GM21528 (cell line): ENCODE data around the gene CBX1.
A peak's percentile ranks its signal among the peaks of the same experiment; 100 is the strongest.
"Not testable (repeated sequence)": the region's sequence is repeated elsewhere in the genome, so short reads cannot be mapped to it uniquely, and the experiment has no call there.

Experiments used
- ATAC-seq: cut with Tn5 transposase; IDR thresholded peaks from one replicate; pipeline ENCODE4 v1.9.1; 2021; ENCODE audit warnings: mild to moderate bottlenecking, moderate library complexity; ENCODE audit not compliant: unreplicated experiment, low FRiP score

CBX1 gene

GRCh38 chr17:48123776-48124388 is 22.6 kb upstream of the CBX1 start:
- no peak for ATAC-seq

- no peak for ATAC-seq
These were observed 21.8 kb upstream of the CBX1 start for GRCh38 chr17:48123111-48123510.

GRCh38 chr17:48122665-48123045 is 21.4 kb upstream of the CBX1 start:
- ATAC-seq = no peak

GRCh38 chr17:48121923-48122664 is 20.8 kb upstream of the CBX1 start:
- no peak for ATAC-seq

DNA sequence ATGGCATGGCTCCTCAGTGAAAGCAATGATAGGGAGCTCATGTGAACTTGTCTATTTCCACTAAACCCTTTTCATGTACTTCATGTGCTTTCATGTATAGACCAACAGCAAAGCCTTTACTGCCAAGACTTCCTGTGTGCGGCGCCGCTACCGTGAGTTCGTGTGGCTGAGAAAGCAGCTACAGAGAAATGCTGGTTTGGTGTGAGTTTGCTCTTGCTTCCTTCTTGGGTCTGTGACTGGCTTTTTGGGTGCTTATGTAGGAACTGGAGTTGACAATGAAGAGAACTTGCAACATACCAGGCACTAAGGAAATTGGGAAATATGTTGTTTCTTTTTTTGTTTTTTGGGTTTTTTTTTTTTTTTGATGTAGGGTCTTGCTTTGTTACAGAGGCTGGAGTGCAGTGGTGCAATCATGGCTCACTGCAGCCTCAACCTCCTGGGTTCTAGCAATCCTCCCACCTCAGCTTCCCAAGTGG is 12.0 kb upstream of the CBX1 start:
- ATAC-seq = no peak

- ATAC-seq = no peak
These were observed 10.6 kb upstream of the CBX1 start for GRCh38 chr17:48111937-48112241.

DNA sequence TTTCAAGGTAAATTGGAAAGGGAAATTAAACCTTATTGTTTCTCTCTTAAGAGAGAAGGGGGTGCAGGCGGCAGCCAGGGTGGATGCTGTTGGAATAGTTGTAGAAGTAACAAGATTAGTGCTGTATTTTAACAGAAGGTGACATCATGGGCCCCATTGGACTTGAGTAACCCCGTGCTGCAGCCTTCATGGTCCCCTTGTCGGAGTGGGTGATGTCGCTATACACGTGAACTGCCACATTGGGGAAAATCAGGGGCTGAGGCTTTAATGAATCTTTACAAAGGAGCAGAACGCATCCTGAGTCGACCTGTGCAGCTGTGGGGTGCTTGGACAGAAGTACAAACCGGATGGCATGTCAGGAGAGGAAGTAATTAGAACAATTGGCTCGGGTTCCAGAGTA is 9.5 kb upstream of the CBX1 start:
- no peak for ATAC-seq

- peak; percentile 72 for ATAC-seq
These were observed 6.1 kb upstream of the CBX1 start, which contains the start of gene SNX11 for GRCh38 chr17:48107137-48108055. TSS of gene SNX11 (plus strand) at chr17:48107766. CDS start at chr17:48112044, 4,278 bp downstream.

DNA sequence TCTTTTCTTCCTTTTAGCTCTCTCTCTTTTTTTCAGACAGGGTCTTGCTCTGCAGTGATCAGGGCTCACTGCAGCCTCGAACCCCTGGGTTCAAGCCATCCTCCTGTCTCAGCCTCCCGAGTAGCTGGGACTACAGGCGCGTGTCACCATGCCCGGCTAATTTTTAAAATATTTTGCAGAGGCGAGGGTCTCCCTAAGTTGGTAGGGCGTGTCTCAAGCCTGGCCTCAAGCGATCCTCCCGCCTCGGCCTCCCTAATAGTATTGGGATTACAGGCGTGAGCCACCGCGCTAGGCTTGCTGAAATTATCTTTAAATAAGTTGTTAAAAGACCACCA is 5.5 kb upstream of the CBX1 start:
- no peak for ATAC-seq

GRCh38 chr17:48104440-48104839 is 3.2 kb upstream of the CBX1 start:
- ATAC-seq = no peak

DNA sequence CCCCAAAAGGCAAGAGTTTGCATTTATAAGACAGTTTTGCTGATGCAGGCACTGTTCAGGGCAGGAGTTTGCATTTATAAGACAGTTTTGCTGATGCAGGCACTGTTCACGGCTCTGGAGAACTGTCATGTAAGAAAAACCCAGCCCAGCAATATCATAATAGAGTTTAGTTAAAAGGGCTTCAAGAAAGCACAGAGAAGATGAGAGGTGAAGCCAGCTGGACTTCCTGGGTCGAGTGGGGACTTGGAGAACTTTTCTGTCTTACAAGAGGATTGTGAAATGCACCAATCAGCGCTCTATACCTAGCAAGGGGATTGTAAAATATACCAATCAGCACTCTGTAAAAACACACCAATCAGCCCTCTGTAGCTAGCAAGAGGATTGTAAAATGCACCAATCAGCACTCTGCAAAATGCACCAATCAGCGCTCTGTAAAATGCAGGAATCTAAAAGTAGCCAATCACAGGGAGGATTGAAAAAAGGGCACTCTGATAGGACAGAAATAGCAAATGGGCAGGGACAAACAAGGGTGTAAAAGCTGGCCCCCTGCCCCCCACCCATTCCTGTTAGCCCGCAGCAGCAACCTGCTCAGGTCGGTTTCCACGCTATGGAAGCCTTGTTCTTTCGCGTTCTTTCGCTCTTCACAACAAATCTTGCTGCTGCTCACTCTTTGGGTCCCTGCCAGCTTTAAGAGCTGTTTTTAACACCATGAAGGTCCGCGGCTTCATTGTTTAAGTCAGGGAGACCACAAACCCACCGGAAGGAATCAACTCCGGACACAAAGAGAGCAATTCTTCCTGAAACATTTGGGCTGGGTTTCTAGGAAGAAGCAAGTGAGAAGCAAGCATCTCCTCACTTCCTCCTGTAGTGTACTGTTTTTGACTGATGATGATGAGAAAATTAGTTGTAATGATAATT is 1.8 kb upstream of the CBX1 start:
- no peak for ATAC-seq

DNA sequence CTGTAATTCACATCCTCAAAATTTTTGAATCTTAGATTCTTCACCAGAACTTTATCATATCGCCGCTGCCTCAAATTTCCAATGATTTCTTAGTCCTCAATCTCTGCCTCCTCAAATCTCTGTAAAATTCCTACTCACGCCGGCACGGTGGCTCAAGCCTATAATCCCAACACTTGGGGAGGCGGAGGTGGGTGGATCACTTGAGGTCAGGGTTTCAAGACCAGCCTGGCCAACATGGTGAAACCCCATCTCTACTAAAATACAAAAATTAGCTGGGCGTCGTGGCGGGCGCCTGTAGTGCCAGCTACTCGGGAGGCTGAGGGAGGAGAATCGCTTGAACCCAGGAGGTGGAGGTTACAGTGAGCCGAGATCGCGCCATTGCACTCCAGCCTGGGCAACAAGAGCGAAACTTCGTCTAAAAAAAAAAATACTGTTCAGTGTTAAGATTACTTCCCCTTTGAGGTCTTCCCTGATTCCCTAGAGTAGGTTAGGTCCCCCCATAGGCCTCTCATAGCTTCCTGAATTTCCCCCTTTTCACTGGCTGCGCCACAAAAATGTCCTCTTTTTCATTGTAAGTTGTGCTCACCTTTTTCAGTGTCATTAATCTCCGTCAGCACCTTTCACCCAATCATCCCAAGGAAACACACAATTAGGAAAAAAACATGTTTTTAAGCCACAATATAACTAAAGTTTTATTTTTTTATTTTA is 919 bp upstream of the CBX1 start:
- no peak for ATAC-seq

GRCh38 chr17:48100591-48101011 is 677 bp downstream of the CBX1 start:
- no peak for ATAC-seq

- no peak for ATAC-seq
These were observed 1.1 kb downstream of the CBX1 start for GRCh38 chr17:48100160-48100559.

GRCh38 chr17:48095611-48096010 is 5.7 kb downstream of the CBX1 start:
- no peak for ATAC-seq

DNA sequence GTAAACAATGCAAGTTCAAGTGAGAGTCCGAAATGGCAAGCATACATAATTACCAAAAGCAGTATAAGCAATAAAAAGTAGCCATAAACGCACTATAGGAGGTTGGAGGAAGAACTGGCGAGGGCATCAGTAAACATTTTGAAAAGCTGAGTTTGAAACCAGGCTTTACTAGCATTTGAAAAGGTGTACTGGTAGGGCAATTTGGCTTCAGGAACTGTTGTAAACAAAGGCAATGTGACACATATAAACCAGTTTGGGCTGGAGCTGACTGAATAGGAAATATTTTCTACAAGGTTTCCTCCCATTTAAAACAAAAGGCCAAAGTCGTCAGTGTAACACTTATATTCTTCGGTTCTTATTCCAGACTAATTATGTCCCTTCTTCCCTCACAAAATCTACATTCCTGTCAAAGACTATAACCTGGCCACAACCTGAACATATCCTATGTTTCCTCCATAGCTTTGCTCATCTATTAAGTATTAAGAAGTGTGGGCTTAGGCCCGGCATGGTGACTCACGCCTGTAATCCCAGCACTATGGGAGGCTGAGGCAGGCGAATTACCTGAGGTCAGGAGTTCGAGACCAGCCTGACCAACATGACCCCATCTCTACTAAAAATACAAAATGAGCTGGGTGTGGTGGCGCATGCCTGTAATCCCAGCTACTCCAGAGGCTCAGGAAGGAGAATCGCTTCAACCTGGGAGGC is 7.8 kb downstream of the CBX1 start:
- ATAC-seq = no peak

DNA sequence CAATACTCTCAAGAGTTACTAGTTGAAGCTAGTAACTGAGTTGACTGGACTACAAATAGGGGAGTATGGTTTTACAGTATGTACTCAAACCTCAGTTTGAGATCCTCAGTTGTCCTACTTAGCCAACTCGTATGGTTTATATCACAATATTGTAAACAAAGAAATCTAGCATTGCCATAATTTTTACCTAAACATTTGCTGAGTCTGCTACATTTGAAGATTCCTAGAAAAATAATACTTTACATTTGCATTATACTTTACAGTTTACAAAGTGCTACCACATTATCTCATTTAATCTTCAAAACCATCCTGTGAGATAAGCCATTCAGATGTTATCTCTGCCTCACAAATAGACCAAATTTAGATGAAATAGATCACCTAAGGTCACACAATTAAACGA is 16.3 kb downstream of the CBX1 start:
- ATAC-seq = no peak

GRCh38 chr17:48081858-48082257 is 19.4 kb downstream of the CBX1 start:
- ATAC-seq = no peak

DNA sequence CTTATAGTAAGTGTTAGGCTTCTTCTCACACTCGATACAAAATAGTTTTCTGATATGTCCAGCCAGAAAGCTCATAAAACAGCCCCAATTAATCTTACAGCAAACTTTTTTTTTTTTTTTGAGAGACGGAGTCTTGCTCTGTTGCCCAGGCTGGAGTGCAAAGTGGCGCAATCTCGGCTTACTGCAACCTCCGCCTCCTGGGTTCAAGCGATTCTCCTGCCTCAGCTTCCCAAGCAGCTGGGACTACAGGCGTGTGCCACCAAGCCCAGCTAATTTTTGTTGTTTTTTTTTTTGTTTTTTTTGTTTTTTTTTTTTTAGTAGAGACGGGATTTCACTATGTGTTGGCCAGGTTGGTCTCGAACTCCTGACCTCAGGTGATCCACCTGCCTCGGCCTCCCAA is 24.1 kb downstream of the CBX1 start:
- ATAC-seq = not testable (repeated sequence)
